Stimulated activated CD4-positive, alpha-beta T cell treated with anti-CD3 and anti-CD28 coated beads, Interleukin-15, amount 100 ng/mL, for 1 hour (primary cell): ENCODE measurements around the gene FAHD2A.
"Not testable (repeated sequence)": the region's sequence is repeated elsewhere in the genome, so short reads cannot be mapped to it uniquely, and the experiment has no call there.

Source experiments
- DNase-seq, 2 donors: peaks; one replicate each; pipeline ENCODE4 v3.0.0-alpha.2; 2020; ENCODE audit warnings: low read depth in 1 of 2, low spot score in 1 of 2

Gene FAHD2A, protein sequence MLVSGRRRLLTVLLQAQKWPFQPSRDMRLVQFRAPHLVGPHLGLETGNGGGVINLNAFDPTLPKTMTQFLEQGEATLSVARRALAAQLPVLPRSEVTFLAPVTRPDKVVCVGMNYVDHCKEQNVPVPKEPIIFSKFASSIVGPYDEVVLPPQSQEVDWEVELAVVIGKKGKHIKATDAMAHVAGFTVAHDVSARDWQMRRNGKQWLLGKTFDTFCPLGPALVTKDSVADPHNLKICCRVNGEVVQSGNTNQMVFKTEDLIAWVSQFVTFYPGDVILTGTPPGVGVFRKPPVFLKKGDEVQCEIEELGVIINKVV

DNA sequence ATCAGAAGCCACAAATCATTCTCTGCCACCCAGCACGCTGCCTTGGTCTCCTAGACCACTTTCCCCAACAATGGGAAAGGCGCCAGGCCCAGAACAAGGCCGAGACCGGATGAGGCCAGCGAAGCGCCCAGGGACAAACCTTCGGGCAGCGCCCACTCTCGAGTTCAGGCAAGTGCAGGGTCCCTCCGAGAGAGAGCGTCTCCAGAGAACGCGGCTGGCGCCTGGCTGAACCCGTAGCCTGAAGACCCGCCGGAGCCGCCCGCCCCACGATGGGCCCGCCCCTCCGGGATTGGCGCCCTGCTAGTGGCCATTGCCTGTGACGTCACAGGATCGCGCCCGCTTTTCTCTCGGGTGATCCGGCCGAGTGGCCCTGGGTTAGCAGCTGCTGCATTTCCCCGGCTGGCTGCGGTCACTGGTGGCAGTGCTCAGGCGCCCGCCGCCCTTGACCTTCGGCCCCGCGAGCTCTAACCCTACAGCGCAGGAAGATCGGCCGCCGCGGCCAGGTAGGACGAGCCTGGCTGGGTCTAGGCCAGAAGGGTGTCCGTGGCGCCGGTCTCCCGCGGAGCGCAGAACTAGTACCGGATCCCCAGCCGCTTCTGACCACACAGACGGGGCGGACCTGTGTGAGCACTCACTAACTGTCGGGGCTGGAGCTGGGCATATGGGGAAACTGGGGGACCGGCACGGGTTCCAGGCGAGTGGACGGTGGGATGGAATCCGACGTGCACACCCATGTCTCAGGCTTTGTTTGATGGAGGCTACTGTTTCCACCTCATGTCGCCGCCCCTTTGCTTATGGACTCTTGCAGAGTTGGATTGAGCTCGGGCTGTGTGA lies at the start of gene FAHD2A:
Gene FAHD2A, plus strand, starts transcription at position 339 of the 834 bp plus-strand sequence. CDS start 2,851 bp downstream, outside the sequence.
- peak; percentile 80 to 91 for DNase-seq

DNA sequence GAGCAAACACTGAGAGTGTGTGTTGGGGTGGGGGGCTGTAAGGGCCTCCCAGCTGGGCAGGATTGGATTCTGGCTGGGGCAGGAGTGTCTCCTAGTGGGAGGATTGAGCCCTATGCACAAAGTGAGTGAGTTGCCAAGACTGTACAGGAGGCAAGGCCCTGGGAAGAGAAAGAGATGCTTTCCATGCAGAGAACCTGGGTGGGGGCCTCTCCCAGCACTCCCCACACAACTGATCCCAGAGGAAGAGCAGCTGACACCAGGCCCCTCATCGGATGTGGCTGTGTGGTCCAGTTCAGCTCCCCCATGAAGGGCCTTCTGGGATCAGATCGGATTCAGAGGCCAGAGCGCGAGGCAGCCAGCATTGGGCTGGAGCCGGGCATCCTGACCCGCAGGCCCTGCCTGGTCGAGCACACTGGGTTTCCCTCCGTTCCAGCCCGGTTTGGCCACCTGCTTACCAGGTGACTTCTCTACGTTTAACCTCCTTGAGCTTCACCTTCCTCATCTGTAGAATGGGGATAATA lies 49.4 kb upstream of the FAHD2A start:
- DNase-seq = no peak

DNA sequence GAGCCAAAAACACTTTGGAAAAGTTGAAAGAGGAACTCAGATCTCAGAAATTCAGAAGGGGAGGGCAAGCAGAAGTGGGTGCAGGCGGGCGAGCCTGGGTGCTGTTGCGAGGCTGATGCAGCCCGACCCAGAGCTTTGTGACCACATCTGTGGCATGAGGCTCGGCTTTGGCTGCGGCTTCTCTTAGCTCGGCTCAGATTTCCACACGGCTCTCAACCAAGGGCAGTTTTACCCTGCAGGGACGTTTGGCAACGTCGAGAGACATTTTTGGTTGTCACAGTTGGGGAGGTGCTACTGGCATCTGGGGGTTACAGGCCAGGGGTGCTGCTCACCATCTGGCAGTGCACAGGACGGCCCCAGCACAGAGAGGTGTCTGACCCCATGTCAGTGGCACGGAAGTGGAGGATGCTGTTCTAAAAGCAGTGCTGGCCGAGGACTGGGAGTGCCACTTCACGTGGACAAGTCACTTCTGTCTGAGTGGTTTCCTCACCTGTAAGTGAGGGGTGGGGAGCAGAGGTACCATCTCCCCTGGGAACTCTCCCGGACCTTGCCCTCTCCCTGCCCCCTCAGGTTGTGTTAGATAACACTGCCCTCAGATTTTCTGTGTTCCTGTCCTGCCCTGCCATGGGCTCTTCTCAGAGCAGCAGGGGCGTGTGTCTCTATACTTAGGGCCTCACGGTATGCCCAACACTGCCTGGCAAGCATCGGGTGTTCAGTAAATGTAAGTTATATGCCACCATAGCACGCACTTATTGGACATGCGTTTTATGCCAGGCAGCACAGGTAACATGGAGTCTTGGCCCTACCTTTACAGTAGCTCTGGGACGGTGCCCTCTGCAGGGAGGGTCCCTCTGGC lies 48.7 kb upstream of the FAHD2A start:
- no peak for DNase-seq

DNA sequence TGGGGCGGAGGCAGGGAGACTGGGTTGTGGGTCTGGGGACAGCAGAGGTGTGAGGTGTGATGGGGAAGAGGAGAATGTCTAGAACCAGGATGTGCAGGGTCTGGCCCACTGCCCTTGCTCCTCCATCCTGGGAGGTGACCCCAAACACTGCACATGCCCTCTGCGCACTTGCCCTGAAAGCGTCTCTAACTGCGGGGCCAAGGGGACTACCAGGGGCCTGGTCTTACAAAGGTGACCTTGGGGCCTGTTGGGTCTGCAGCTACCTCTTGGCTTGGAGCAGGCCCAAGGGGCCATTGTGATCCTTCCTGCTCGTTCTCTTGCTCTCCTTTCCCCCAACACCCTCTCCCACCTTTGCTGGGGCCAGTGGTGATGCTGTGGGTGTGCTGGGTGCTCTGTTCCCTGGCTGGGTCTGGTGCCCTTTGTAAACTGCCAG lies 48.0 kb upstream of the FAHD2A start:
- DNase-seq = no peak

DNA sequence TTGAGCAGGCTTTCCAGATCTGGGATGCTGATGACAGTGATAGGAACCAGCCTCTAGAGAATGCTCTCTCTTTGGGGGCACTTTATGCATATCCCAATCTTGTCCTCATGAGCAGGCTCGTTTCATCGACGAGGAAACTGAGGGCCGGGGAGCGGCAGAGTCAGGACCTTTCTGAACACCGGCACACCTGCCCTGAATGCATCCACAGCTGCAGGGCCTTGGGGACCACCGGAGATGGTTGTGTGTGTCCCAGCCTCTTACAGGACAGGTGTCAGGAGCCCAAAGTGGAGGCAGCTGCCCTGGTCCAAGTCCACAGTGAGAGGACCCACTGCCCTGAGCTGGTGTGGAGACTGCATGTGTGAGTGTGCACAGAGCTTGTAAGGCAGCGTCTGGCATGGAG lies 47.6 kb upstream of the FAHD2A start:
- DNase-seq = no peak

DNA sequence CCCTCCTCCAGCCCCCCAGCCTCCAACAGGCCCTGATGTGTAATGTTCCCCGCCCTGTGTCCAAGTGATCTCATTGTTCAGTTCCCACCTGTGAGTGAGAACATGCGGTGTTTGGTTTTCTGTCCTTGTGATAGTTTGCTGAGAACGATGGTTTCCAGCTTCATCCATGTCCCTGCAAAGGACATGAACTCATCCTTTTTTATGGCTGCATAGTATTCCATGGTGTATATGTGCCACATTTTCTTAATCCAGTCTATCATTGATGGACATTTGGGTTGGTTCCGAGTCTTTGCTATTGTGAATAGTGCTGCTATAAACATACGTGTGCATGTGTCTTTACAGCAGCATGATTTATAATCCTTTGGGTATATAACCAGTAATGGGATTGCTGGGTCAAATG lies 47.0 kb upstream of the FAHD2A start:
- not testable (repeated sequence) for DNase-seq

DNA sequence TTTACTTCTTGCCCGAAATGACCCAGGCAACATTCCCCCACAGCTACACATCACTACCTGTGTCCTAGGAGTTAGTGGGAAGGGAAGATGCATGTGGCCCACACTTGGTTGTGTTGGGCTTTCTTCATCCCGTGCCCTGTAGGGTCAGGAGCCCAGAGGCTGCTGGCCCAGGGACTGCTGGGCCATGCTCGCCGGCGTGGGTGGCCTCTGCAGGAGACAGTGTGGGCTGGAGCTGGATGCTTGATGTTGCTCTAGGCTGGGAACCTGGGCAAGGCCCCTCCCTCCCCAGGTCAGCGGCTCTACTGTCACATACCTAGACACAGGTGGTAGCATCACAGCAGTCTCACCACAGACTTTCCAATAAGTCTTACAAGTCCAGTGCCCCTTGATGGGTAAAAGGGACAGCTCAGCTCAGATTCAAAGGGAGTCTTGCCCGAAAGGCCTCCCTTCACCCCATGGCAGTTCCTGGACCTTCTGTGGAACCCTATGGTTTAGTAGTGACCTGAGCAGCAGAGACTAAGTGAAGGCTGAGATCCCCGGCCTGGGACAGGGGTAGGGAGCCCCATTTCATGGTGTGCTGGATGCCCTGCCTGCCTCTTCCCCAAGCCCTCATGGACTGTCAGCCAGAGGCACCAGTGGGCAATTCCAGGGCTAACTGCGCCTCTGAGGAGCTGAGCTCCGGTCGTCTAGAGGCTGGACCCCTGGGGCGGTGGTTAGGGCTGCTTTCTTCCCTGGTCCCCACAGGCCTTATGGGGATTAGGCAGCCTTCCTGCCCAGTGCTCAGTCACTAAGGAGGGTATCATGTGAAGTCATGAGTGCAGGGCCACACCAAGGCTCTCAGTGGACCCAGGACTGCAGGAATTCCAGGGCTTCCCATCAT lies 45.4 kb upstream of the FAHD2A start:
- DNase-seq = no peak

DNA sequence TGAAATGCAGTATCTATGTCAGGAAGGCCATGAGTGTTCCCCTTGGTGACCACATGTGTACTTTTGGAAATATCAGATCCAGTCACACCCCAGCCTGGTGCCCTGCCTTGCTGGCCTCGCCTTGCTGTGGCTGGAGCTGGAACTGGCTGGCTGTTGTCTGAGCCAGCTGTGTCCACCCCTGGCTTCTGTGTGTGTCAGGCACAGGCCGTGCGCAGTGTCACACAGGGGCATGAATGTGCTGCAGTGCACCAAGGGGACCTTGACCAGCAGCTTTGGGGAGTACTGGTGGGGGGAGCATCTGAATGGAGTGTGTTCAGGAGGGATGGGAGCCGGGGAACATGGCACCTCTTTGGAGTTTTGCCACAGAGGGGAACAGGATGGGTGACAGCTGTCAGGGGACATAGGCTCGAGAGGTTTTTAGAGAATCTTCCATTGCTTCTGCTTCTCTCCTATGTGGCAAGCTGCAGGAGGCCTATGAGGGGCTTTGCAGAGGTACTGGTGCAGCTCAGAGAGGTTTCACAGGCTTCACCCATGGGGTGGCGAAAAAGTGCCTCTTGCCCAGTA lies 44.7 kb upstream of the FAHD2A start:
- DNase-seq = no peak

DNA sequence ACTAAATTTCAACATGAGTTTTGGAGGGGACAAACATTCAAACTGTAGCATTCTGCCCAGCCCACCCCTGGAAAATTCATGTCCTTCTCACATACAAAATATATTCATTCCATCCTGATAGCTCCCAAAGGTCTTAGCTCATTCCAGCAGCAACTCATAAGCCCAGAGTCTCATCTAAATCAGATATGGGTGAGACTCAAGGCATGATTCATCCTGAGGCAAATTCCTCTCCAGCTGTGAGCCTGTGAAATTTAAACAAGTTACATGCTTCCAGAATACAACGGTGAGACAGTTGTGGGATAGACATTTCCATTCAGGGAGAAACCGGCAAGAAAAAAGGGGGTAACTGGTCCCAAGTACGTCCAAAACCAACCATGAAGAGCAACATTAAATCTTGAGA lies 43.5 kb upstream of the FAHD2A start:
- DNase-seq = no peak

DNA sequence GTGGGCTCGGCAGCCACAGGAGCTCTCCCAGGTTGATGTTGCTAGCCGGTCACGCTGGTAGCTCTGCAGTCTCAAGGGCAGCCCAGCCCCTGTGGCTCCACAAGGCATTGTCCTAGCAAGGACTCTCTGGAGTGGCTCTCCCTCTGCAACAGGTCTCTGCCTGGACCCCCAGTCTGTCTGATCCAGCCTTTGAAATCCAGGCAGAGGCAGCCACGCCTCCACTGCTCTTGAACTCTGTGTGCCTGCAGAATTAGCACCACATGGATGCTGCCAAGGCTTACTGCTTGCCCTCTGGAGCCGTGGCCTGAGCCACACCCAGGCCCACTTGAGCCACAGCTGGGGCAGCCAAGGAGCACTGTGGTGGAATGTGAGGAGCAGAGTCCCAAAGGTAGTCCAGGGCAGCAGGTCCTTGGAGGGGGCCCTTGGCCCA lies 43.0 kb upstream of the FAHD2A start:
- DNase-seq = no peak

DNA sequence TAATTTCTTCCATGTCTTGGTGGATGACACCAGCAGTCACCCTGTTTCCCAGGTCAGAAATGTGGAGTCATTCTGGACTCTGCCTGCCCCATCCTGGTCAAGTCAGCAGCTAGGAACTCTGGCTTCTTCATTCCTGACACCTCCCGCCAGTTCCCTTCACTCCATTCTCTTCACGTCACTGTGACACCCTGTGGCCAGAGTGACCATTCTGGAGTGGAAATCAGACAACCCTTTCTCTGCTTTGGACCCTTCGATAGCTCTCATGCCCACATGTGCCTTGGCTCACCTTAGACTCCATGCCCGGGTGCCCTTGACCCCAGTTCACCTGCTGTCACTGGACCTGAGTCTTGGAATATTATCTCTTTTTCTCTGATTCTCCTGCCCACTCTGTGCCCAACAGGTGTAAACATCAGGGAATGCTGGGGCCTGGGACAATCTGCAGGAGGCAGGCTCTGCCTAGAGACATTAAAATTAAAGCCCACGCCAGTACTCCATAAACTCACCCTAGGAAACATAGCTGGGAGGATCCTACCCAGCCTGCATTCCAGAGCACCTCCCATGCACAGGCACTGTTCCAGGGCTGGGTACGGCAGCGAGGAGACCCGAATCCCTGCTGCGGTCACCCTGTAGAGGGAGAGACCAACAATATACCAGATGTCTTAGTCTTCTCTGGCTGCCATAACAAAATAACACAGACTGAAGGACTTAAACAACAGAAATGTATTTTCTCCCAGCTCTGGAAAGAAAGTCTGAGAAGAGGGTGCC lies 41.1 kb upstream of the FAHD2A start:
- no peak for DNase-seq

DNA sequence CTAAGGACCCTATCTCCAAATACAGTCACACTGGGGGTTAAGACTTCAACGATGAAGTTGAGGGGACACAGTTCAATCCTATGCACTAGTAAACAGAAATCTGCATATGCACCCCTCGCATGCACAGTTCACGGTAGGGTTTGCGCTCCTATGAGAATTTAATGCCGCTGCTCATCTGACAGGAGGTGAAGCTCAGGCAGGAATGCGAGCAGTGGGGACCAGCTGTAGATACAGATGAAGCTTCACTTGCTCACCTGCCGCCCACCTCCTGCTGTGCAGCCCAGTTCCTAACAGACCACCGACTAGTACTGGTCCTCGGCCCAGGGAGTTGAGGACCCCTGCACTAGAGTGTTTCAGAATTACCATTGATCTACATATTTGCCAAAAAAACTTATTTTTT lies 40.0 kb upstream of the FAHD2A start:
- no peak for DNase-seq

DNA sequence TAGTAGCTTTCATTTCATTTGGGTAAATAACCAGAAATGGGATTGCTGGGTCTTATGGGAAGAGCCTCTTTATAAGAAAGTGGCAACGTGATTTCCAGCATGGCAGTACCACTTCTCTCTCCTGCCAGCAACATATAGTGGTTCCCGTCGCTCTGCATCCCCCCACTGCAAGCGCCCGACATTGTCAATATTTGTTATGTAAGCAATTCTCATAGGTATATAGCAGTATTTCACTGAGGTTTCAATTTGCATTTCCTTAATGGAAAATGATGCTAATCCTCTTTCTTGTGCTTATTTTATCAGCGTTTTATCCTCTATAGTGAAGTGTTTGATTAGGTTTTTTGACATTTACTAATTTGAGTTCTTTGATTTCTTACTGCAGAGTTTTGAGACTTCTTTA lies 36.0 kb upstream of the FAHD2A start:
- DNase-seq = no peak

DNA sequence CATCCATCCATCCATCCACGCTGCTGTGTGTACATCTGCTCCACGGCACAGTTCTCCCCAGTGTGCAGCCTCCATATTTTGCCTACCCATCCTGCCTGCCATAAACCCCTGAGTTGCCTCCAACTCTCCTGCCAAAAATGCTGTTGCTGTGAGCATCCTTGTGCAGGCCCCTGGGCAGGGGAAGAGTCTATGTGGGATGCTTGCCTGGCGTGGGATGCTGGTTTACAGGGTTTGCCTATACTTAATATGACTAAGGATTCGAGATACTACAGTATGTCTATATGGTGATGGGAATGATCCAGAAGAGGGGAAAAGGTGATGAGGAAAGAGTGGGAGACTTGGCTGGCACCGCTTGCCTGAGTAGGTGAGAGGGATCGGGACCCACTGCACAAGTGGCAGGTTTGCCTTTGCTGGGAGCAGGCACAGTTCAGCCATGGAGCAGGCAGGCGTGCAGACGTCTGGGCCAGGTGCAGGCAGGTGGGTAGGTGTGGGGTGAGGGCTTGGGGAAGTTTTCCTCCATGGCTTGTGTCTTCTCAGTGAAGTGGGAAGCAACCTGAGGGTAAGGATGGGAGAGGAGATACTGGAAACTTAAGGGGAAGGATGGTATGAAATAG lies 30.2 kb upstream of the FAHD2A start:
- DNase-seq = no peak

DNA sequence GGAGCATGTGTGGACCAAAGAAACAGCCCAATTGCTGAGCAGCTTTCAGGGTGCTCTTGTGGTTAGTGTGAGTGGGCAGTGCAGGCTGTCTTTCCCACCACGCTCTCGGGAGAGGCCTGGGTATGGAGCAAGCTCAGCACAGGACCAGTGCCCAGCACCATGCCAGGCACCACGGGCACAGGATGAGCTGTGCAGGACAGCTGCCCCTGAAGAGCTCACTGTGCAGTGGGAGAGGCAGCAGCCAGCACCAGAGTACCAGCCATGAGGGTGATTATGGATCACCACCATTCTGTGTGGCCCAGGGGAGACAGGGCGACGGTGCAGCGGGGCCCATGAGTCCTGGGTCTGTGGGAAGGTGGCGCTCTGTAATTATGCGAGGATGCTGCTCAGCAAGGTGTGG lies 29.7 kb upstream of the FAHD2A start:
- DNase-seq = no peak

DNA sequence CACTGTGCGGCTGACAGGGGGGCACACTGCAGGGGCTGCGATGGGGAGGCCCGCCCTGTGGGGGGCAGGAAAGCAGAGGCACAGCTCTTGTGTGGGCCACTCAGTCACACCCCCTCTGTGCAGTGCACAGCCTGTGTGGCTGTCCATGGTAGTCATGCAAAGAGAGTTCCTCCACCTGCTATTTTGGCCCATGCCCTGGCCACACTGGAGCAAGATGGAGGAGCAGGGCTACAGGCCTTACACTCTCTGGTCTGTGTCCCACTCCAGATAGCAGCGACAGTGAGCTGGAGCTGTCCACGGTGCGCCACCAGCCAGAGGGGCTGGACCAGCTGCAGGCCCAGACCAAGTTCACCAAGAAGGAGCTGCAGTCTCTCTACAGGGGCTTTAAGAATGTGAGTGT lies 28.5 kb upstream of the FAHD2A start:
- DNase-seq = no peak

DNA sequence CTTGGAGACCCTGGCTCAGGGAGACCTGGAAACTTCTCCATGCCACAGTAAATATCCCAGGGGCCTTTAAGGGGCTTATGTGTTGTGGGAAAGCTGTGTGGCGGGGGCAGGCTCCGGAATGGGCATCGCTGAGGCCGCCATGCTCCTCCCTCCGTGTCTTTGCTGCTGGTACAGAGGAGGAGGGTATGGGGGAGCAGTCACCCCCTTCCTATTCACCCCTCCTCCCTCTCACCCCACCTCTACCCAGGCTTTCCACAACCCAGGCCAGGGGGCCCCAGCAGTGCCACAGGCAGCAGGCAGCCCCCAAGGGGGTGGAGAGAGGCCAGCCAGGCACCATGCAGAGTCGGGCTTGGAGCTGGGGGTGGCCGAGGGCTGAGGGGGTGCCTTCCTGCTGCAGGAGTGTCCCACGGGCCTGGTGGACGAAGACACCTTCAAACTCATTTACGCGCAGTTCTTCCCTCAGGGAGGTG lies 28.0 kb upstream of the FAHD2A start:
- DNase-seq = no peak

DNA sequence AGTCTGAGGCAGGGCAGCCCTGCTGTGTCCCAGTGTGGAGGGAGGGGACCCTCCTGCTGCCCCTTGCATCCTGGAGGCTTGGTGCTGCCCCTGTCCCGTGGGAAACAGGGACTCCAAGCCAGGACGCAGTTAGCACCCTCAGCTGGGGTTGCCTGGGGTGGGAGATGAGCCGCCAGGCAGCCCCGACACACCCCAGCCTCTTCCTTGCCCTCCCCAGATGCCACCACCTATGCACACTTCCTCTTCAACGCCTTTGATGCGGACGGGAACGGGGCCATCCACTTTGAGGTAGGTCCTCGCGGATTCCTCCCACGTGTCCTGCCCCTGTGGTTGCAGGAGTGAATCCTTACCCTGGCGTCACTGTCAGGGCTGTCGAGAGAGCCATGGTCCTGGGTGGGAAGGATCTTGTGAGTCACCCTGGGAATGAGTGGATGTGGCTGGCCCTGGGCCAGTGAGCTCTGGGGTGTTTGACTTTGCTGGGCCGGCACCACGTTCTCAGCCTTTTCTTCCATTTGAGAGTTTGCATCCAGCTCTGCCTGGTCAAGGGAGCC lies 27.5 kb upstream of the FAHD2A start:
- DNase-seq = no peak
